Choroid plexus epithelial cell (primary cell): ENCODE data around the gene TUBGCP4.

Experiments
- DNase-seq: peaks from one replicate; pipeline ENCODE4 v3.0.0-alpha.2; 2010; ENCODE audit warnings: low read depth
- H3K4me3 ChIP-seq: 2 replicates; pipeline ENCODE4 v1.5.1; 2011; ENCODE audit warnings: low read depth, mild to moderate bottlenecking, control low read depth, low read length, moderate library complexity
- TF ChIP-seq, protein P1 (sequence below): conservative IDR thresholded peaks from 2 replicates; pipeline ENCODE4 v1.5.1; 2011; ENCODE audit warnings: low read depth, mild to moderate bottlenecking, control low read depth, inconsistent platforms, low read length, moderate library complexity

The TUBGCP4 gene, protein sequence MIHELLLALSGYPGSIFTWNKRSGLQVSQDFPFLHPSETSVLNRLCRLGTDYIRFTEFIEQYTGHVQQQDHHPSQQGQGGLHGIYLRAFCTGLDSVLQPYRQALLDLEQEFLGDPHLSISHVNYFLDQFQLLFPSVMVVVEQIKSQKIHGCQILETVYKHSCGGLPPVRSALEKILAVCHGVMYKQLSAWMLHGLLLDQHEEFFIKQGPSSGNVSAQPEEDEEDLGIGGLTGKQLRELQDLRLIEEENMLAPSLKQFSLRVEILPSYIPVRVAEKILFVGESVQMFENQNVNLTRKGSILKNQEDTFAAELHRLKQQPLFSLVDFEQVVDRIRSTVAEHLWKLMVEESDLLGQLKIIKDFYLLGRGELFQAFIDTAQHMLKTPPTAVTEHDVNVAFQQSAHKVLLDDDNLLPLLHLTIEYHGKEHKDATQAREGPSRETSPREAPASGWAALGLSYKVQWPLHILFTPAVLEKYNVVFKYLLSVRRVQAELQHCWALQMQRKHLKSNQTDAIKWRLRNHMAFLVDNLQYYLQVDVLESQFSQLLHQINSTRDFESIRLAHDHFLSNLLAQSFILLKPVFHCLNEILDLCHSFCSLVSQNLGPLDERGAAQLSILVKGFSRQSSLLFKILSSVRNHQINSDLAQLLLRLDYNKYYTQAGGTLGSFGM

DNA sequence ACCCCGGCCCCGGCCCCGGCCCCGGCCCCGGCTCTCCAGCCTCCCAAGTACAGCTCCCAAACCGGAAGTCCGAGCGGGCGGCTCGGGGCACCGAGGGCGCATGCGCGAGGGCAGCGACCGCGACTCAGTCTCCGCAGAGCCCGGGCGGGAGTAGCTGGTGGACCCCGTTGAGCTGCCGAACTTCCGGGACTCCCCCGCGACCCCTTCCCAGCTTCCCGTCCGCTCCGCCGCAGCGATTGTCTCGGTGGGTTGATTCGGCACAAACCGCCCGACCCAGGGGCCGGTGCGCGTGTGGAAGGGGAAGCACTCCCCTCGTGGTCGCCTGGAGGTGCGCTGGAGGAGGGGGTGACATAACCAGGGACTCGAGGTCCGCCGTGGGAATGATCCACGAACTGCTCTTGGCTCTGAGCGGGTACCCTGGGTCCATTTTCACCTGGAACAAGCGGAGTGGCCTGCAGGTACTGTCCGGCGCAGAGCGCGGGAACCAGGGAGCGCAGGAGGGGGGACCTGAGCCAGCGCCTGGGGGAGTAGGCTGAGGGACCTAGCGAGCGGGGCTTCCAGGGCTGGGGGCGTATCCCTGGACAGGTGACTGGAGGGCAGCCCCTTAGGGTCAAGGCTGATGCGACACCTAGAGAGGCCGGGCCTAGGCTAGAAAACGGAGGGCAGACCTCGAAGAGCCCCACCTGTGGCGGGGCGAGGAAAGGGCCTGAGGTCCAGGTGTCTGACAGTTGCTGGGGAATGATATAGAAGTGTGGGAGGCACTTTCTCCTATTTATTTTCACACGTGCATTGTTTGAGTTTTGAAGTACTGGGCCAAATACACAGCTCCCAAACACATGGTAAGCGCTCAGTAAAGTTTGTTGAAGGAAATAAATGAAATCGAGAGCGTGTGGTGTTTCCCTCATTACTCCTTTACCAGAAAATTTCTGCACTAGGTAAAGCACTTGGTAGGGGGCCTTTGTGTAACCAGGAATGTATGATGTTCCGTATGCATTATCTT, at the start of gene TUBGCP4, which contains the start of gene ZSCAN29:
Gene TUBGCP4, plus strand, starts transcription at position 127 of the 1,000 bp plus-strand sequence. Its CDS starts 254 bp downstream, at position 381.
Gene ZSCAN29, minus strand, starts transcription at position 69 of the 1,000 bp plus-strand sequence. CDS start 1,130 bp downstream, outside the sequence.
- TF ChIP-seq, protein P1, sequence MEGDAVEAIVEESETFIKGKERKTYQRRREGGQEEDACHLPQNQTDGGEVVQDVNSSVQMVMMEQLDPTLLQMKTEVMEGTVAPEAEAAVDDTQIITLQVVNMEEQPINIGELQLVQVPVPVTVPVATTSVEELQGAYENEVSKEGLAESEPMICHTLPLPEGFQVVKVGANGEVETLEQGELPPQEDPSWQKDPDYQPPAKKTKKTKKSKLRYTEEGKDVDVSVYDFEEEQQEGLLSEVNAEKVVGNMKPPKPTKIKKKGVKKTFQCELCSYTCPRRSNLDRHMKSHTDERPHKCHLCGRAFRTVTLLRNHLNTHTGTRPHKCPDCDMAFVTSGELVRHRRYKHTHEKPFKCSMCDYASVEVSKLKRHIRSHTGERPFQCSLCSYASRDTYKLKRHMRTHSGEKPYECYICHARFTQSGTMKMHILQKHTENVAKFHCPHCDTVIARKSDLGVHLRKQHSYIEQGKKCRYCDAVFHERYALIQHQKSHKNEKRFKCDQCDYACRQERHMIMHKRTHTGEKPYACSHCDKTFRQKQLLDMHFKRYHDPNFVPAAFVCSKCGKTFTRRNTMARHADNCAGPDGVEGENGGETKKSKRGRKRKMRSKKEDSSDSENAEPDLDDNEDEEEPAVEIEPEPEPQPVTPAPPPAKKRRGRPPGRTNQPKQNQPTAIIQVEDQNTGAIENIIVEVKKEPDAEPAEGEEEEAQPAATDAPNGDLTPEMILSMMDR = peak; percentile 44
- DNase-seq = peak; percentile 69
- peak within 1 kb of the TSS; percentile 86 for H3K4me3 ChIP-seq

GRCh38 chr15:43325039-43325684, 45.7 kb upstream of the TUBGCP4 start:
- TF ChIP-seq, protein P1 = no peak
- no peak for DNase-seq
- H3K4me3 ChIP-seq = no peak overlapping the region

- TF ChIP-seq, protein P1 = no peak
- peak; percentile 68 for DNase-seq
- H3K4me3 ChIP-seq = peak overlapping the region; percentile 86
Measured at GRCh38 chr15:43329217-43329959, 41.5 kb upstream of the TUBGCP4 start.

DNA sequence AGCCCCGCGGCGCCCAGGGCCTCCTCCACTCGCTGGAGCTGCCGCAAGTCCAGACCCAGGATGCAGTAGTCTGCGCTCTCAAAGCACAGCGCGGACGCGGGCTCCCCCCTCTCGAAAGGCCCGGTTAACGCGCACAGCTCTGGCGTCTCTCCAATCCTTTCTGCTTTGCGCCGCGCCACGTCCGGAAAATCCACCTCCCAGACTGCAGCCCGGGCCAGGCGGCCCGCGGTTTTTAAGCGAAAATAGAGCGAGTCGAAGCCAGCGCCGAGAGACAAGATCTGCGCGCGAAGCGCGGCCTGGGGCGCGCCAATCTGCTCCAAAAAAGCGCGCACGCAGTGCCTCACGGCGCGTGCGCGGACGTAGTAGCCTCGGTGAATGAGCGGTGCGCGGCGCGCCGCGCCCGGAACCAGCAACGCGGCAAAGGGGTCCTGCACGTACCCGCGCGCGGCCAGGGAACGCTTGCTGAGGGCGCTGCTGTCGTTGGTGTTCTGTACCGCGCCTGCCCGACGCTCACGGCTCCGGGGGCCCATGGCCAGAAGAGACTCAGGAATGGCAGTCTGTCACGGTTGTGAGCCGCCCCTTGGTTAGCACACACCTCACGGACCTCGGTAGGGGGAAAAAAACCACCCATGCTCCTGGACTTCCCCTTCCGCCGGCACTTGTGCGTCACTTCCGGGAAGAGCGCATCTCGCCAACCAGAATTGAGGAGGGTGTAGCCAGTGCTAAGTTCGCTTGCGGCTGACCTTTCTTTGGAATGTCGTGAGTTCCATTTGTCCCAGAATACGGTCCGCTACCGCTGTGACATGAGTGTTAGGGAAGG, 40.7 kb upstream of the TUBGCP4 start, which contains the start of gene LCMT2:
Gene LCMT2, minus strand, starts transcription at position 614 of the 820 bp plus-strand sequence. Its CDS starts 84 bp downstream, at position 530.
- TF ChIP-seq, protein P1 = no peak
- DNase-seq = peak; percentile 94
- peak within 1 kb of the TSS; percentile 86 for H3K4me3 ChIP-seq

- peak overlapping the region; percentile 86 for H3K4me3 ChIP-seq
- TF ChIP-seq, protein P1 = no peak
- DNase-seq = no peak
Measured at GRCh38 chr15:43330780-43331087, 40.2 kb upstream of the TUBGCP4 start.
